Thyroid gland (tissue), 4 donors: ENCODE measurements around the gene CCNG1.
"Not testable (repeated sequence)": the region's sequence is repeated elsewhere in the genome, so short reads cannot be mapped to it uniquely, and the experiment has no call there.

Experiments used
- CTCF ChIP-seq, 6 experiments: fragments of 200-600 bp in 3 of 6; fragments of 450-650 bp in 3 of 6; sonication (generic) in 3 of 6; IDR thresholded peaks; one replicate each; pipeline ENCODE4 v1.5.1; 2016 to 2019; ENCODE audit warnings: antibody characterized with exemption in 6 of 6, mild to moderate bottlenecking in 2 of 6, inconsistent platforms in 1 of 6, moderate library complexity in 1 of 6
- POLR2A ChIP-seq, 2 donors: fragments of 450-650 bp; IDR thresholded peaks; one replicate each; pipeline ENCODE4 v1.6.1; 2017; ENCODE audit warnings: antibody characterized with exemption in 2 of 2, mild to moderate bottlenecking in 2 of 2, moderate library complexity in 1 of 2

- not testable (repeated sequence) for TF ChIP-seq CTCF, POLR2A (IDR thresholded peaks at IDR 0.05)
These were observed 40.5 kb upstream of the CCNG1 start for GRCh38 chr5:163396818-163397340.
